ENCODE results near the gene LHPP.

LHPP gene

DNA sequence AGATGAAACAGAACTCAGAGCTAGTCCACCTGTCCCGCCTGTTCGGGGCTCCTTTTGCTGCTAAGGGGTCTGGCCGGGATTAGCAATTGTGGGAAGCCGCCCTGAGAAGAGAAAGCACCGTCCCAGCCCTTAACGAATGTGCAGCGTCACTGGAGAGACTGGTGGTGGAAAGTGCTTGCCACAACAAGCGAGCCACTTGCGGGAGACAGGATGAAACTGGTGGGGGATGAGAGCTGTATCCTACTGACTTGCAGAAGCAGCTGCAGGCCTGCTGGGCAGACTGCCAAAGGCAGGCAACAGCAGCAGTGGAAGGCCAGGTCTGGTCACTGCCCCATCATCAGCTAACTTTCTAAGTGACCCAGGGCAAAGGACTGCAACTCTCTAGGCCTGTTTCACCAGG, 187.1 kb downstream of the LHPP start:
- peak; percentile 33 to 48 for DNase-seq

DNA sequence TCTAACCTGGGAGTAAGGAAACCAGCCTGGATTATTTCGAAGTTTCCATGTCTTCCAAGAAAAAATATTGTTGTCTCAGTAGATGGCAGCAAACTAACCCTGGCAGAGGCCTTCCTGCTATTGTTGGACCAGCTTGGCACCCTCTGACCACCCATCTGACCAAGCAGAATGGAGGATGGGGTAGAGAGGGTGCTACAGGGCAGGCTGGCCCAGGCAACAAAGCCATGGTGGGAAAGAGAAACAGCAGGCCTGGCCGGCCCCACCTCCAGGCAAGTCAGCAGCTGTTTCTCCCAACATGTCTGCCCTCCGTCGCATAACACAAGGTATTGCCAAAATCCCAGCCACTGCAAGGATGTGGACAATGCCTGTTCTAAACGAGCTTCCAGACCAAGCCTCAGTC, 187.6 kb downstream of the LHPP start:
- DNase-seq: no peak

DNA sequence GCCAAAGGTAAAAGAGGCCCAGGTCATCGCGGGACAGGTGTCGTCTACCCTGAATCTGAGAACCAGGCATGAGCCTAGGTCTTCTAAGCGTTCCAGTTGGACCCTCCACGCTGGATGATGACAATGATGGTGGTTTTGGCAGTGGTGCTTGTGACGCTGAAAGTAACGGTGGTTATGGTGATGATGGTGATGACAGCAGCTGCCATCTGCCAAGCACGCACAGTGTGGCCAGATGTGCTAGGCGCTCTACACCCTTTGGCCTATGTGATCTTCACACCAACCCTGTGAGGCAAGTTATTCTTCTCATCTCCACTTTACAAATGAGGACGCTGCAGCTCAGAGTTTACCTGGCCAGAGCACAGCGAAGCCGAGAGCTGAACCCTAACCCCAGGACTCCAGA, 188.6 kb downstream of the LHPP start:
- no peak for DNase-seq

DNA sequence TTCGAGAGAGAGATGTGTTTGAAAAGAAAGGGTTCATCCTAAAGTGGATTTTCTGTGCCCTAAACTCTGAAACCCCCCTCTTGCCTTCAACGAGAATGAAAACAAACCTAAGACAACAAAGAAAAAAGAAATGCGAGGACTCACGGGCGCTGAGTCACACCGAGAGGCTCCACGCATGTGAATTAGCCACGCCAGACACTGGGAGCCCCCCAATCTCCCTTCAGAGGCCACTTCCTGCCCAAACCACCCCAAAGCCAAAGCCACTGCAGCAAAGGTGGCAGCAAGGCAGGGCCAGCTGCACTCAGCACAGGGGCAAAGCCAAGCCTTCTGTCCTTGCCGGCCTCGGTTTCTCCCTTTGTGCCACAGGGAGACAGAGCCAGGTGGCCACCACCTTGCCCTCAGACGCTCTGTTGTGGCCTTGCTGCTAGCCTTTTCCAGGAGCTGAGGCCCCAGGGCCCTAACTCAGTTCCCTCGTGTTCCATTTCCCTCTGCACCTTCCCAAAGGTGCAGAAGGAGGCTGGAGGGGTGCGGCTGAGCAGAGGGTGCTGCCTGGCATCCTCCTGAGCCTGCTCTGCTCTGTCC, 189.3 kb downstream of the LHPP start:
- peak; percentile 39 to 55 for DNase-seq

DNA sequence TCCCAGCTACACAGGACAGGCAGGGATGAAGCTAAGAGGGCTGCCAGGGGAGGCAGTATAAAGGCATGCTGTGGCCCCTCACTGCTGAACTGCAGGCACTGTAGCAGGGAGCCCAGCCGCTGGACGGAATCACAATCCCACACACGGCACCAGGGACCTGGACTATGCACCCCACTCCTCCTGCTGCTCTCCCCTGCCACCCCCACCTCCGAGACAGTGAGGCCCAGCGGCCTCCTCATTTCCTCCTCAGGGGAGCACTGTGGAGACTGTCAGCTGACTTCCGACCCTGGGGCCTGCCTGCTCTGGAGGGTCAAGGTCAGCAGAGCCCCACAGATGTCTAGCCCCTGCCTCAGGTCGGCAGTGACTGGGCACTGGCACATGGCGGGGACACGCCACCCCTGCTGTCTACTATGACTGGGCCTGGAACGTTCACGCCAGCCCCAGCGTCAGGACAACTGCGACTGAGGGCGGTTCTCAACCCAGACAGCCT, 189.8 kb downstream of the LHPP start:
- DNase-seq: no peak

DNA sequence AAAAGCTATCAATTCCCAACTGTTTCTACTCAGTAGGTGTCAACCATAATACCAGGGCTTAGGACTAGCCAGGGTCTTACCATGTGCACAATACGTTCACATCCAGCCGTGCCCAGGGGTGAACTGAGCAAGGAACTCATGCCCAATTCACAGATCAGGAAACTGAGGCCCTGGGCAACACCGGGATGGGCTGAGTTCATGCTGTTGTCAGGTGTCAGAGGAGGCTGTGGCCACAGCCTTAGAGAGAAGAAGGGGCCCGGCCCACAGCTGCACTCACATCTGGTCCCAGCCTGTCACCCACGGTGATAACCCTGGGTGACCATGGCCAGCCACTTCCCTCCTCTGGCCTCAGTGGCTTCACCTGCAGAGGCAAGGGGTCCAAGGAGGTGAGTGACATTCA, 190.6 kb downstream of the LHPP start:
- no peak for DNase-seq

DNA sequence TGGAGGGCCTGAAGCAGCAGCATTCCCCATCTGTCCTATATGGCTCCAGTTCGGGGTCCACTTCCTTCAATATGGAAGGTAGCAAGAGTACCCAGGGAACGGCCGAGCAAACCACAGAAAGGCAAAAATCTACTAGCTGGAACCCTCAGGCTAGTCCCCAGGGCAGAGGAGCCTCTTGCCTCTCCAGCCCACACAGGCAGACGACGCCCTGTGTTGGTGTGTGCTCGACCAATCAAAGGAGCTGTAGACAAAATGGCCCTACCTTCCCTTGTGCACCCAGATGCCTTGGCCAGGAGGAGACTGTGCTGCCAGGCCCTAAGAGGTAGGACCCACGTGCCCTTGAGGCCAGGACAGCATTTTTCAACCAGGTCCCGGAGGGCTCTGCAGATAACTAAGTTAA, 191.1 kb downstream of the LHPP start:
- no peak for DNase-seq

DNA sequence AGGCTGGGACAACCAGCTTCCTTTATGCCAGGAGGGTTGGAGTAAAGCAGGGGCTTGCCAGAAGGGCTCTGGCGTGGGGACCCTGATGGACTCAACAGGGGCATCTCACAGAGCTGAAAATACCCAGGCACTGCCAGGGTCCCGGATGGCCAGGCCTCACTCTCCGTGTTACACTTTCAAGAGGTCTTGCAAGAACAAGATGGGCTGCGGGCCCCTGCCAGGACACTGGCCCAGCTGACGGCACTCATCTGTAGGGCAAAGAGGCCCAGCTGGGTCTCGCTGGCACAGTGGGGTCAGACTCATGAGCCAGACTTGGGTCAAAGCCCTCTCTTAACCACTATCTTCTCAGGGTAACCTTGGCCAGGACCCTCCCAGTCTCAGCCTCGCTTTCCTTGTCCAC, 191.7 kb downstream of the LHPP start:
- no peak for DNase-seq

DNA sequence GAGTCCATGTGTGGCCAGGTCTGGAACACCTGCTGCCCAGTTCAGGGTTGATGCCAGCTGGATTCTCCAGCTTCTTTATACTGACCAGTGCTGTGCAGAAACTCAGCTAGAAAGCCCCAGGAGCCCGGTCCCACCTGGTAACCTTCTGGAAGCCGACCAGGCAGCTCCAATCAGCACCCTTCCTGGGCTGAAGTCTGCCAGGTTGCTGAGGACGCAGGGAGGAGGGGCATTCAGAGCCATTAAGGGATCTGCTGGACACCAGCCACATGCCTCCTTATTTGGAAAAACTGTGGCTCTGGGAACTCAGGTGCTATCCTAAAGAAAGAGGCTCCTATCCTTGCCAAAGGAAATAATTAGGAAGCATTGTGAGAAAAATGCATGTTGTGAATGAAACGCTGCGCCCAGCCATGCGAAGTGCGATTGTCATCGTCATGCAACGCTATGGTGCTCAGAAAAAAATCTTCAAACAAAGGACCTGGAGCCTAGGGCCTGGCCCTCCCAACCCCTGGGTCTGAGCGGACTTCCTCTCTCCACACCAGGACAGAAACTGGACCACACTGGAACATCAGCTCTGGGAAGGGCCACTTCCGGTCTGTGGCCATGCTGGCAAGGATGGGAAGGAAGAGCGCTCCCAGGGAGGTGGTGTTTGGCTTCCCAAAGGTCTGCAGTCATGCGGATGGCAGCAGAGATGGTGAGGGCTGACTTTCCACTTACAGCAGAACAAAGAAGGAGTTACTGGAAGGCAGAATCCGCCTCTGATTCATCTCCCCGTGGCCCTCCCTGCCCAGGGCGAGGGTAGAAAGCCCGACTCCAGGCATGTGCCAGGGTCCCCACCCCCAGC, 192.4 kb downstream of the LHPP start:
- no peak for DNase-seq

DNA sequence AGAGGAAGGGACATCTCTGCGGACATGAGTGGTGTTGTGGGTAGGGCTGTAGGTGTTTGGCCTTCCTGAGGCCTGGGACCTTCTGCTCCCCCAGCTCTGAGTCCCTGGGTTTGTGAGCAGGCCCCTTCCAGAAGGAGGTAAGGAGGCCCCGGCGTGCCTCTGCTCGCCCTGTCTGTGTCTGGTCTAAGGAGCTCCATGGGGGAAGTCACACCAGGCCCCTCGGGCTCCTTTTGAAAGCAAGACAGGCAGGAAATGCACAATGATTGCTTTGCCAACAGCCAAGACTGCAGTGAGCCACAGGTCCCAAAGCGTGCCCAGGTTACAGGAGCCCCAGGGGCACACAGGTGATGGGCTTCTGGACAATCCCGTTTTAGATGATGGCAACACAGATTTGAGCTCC, 193.1 kb downstream of the LHPP start:
- DNase-seq: no peak

DNA sequence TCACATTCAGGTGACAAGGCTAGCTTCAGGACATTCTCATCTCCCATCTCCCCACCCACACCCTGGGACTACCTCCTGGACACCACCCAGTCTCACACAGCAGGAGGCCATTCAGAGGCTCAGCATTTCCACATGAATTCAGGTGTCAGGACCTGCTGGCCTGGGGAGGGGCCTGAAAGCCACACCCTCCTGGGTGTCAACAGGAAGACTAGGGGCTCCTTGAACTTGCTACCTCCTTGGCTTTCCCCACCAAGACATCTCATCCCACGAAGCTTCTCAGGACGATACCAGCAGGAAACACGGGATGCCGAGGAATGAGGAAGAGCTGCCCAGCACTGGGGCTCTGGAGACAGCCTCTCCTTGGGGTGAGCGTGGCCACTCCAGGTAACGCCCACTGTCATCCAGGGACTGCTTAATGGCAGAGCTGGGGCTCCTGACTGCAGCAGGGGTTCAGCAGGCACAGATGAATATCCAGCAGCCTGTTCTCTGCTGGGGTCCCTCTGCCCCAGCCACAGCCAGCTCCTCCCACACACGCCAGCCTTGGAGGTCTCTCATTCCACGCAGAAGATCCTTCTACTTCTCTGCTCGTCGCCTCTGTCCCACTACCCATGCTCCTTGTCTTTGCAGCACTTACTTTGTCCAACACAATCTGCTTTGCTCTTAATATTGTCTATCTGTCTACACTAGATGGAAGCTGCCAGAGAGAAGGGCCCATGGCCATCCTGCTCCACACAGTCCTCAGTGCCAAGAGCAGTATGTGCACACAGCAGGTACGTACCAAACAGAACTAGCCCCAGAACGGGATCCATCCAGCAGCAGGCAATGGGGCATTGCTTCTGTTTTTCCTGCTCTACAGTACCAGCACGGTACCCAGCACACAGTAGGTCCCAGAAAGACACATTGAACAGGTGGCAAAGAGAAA, 193.8 kb downstream of the LHPP start:
- DNase-seq: no peak

DNA sequence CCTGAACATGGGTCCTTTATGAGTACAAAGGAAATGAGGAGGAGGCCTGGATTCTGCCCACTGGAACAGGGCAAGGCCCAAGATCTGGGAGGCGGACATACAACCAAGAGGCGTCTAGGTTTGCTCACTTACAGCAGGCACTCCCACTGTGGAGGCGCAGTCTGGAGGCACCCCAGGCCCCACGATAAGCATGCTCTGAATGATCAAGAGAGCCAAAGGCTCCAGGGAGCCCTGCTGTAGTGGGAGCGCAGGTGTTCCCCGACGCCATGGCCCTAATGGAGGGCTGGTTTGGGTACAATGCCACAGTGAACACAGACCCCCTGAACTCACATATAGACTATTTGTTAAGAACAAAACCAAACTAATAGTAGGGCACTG, 194.5 kb downstream of the LHPP start:
- no peak for DNase-seq

DNA sequence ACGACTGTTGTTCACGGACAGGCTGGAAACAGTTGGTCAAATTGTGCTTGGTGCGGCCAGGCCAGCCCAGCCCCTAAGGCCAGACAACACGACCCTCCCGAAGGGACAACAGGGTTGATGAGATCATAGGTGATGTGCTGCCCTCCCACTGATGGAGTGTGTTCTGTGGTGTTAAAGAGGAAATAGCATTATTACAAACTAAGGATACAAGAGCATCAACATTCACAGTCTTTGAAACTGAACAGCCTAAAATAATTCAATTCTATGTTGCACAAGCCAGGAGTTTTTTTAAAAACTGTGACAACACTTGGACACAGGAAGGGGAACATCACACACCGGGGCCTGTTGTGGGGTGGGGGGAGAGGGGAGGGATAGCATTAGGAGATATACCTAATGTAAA, 194.9 kb downstream of the LHPP start:
- DNase-seq: no peak

DNA sequence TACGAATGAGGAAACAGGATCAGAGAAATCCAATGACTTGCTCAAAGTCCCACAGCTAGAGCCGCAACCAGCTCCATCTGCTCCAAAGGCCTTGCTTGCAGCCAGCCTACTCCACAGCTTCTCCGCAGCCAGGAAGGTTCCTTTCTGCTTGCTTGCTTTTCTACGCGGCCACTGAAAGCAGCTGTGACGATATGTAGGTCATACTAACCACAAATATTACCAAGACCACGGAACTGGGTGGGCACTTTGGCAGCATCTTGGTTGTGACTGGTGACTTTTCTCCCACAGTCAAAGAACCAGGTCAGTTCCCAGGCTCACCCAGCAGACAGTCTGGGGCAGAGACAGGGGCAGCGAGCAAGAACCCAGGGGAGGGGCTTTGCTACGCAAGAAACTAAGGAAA, 196.2 kb downstream of the LHPP start:
- no peak for DNase-seq

DNA sequence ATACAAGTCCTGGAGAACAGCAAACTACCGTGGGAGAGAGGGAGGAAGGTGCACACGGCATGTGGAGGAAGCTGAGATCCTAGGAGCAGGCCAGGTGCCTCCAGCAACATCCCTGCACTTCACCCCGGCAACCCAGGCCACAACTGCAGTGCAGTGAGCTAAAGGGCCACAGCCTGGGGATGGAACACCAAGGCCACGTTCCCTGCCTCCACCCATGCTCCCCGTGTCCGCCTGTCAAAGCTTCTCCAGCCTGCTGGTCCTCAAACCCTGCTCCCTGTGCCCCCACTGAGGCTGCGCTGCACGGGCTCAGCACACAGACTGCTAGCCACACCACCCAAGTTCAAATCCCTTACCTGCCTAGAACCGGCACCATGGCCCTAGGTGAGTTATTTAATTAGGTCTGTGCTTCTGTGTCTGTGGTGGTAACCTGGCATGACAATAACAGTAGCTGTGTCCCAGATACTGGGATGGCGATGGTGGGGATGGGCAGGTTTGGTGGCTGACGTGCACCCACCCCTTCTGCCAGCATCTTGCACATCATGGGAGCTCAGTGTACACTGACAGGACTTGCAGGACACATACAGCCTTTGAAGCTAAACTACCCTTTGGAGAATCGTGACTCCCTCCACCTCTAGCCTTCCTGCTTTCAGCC, 197.1 kb downstream of the LHPP start:
- DNase-seq: no peak

DNA sequence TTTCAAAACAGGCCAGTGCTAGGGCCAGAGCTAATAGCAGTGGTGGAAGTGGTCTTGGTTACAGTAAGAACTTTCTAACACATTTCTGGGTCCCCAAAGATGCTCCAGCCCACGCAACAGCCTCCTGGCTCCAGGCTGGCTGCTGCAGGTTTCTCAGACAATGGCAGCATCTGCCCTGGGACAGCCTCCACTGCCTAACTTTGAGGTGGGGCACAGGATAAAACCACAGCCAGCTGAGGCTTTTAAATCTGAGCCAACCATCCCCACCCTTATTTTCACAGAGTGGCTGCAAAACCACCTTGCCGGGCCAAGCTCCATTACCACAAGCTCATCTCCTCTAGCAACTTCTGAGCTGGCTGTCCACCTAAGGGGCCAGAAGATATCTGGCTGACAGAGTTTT, 197.8 kb downstream of the LHPP start:
- no peak for DNase-seq

DNA sequence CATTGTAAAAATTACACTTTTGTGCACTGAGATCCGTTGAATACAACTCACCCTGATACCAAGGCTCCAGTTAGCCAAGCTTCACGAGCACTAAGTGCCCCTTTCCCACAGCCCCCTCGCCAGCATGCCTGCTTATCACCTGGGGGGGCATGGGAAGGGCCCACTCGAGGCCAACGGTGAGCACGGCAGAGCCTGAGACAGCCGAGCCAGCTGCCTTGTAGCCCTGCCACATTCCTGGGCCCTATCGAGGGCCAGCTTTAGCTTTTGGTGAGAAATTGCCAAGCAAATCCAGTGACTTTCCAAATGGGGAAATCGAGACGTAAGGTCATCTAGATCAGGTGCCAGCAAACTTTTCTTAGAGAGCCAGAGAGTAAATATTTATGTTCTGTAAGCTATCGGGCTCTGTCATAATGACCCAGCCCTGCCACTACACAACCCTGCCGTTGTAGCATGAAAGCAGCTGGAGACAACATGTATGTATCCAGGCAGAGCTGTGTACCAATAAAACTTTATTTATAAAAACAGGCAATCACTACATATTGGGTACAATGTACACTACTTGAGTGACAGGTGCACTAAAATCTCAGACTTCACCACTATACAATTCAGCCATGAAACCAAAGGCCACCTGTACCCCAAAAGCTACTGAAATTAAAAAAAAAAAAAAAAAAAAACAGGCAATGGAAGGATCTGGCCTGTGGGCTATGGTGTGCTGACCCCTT, 198.9 kb downstream of the LHPP start:
- no peak for DNase-seq

DNA sequence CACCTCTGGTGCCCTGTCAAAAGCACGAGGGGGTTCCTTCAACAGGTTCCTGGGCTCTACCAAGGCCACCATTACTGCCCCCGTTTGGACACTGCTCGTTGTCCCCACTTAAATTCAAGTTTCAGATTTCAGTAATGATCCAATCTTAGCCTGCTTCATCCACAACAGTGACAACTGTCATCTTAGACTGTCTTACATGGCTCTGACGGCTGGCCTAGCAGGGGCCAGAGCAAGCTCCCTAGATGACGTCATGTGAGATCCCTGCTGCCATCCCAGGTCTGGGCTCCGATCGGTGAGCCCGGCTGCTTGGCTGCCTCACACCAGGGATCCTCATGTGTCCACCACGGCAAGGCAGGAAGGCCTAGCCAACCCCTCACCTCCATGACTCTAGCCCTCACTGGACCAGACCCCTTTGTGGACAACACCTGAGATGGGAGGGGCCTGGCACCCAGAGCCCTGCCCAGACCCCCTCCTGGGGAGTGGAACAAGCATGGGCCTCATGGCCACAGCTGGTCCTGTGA, 200.1 kb downstream of the LHPP start:
- no peak for DNase-seq

DNA sequence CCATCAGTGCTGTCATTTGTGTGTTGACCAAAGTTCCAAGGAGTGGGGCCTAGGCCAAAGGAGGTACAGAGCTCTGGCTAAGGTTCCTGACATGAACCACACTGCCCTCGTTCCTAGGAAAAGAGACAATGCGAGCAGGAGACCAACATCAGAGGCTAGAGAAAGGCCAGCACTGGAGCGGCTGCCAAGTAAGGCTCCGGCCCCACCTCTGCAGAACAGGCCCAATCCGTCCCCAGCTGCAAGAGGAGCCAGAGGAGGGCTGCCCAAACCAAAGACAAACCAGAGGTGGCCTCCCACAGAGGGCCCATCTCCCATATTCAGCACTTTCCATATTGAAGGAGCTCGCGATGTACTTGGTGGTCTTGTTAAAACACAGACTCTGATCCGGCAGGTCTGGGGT, 201.6 kb downstream of the LHPP start:
- no peak for DNase-seq

Data from stimulated activated CD4-positive, alpha-beta T cell treated with anti-CD3 and anti-CD28 coated beads, Interleukin-4, amount 100 ng/mL, for 4 hours (primary cell).